Loucy (cell line): ENCODE data around the gene PAN2.
"Not testable (repeated sequence)": the region's sequence is repeated elsewhere in the genome, so short reads cannot be mapped to it uniquely, and the experiment has no call there.

Source experiments
- H2AFZ ChIP-seq: fragments of 200-600 bp; sonication (generic); 2 replicates; pipeline ENCODE4 v1.6.0; 2016; ENCODE audit warnings: antibody characterized with exemption, mild to moderate bottlenecking, low read length, moderate library complexity
- H3F3A ChIP-seq: fragments of 200-600 bp; 2 replicates; pipeline ENCODE4 v1.6.0; 2016; ENCODE audit warnings: antibody characterized with exemption, low read depth, mild to moderate bottlenecking
- H3K27me3 ChIP-seq: fragments of 200-600 bp; sonication (generic); 2 replicates; pipeline ENCODE4 v1.6.1; 2014; ENCODE audit warnings: low read length, mild to moderate bottlenecking; ENCODE audit not compliant: insufficient read depth, poor library complexity, severe bottlenecking
- H3K36me3 ChIP-seq: fragments of 200-600 bp; sonication (generic); 2 replicates; pipeline ENCODE4 v1.6.1; 2016; ENCODE audit warnings: low read length; ENCODE audit not compliant: insufficient read depth
- H3K4me1 ChIP-seq: fragments of 200-600 bp; sonication (generic); 2 replicates; pipeline ENCODE4 v1.5.1; 2014; ENCODE audit warnings: low read length, mild to moderate bottlenecking; ENCODE audit not compliant: insufficient read depth, poor library complexity, severe bottlenecking
- H3K4me2 ChIP-seq: fragments of 200-600 bp; sonication (generic); 2 replicates; pipeline ENCODE4 v1.6.0; 2014; ENCODE audit warnings: antibody characterized with exemption, low read length, low read depth, mild to moderate bottlenecking; ENCODE audit not compliant: poor library complexity, severe bottlenecking
- H3K4me3 ChIP-seq: fragments of 200-600 bp; sonication (generic); 2 replicates; pipeline ENCODE4 v1.5.1; 2014; ENCODE audit warnings: low read length, mild to moderate bottlenecking, mixed read lengths; ENCODE audit not compliant: poor library complexity, severe bottlenecking
- H3K79me2 ChIP-seq: fragments of 200-600 bp; sonication (generic); 2 replicates; pipeline ENCODE4 v1.6.1; 2014; ENCODE audit warnings: low read length; ENCODE audit not compliant: insufficient read depth
- H3K9ac ChIP-seq: fragments of 200-600 bp; sonication (generic); 2 replicates; pipeline ENCODE4 v1.6.0; 2014; ENCODE audit warnings: mild to moderate bottlenecking, low read depth, low read length, moderate library complexity; ENCODE audit not compliant: poor library complexity, severe bottlenecking
- H3K9me2 ChIP-seq: fragments of 200-600 bp; sonication (generic); replicated peaks from 2 replicates; pipeline ENCODE4 v1.6.1; 2016; ENCODE audit warnings: low read depth, low read length, mixed read lengths
- H3K9me3 ChIP-seq: fragments of 200-600 bp; sonication (generic); 2 replicates; pipeline ENCODE4 v1.6.1; 2014; ENCODE audit warnings: mild to moderate bottlenecking, antibody characterized with exemption, low read length, low read depth; ENCODE audit not compliant: insufficient read depth
- H4K20me1 ChIP-seq: fragments of 200-600 bp; sonication (generic); 2 replicates; pipeline ENCODE4 v1.6.0; 2014; ENCODE audit warnings: antibody characterized with exemption, low read length, mild to moderate bottlenecking; ENCODE audit not compliant: insufficient read depth, poor library complexity, severe bottlenecking
- CTCF ChIP-seq: fragments of 200-600 bp; sonication (generic); conservative IDR thresholded peaks from 2 replicates; pipeline ENCODE4 v1.5.1; 2014; ENCODE audit warnings: mild to moderate bottlenecking, antibody characterized with exemption, low read length
- EZH2phosphoT487 ChIP-seq: fragments of 200-600 bp; IDR thresholded peaks from 2 replicates; pipeline ENCODE4 v1.6.1; 2018; ENCODE audit warnings: antibody characterized with exemption, mild to moderate bottlenecking, moderate library complexity, borderline replicate concordance

PAN2 gene

GRCh38 chr12:56280849-56281248 lies 53.0 kb downstream of the PAN2 start:
- H3K79me2 ChIP-seq: no peaks in the 10 kb centered on the region
- H3K4me1 ChIP-seq: no peaks in the 10 kb centered on the region
- no peak overlapping the region for H3K9ac ChIP-seq
- no peak overlapping the region for H3K4me2 ChIP-seq
- H3K9me3 ChIP-seq: no peaks in the 10 kb centered on the region
- H3K4me3 ChIP-seq: no peak overlapping the region
- H3K27me3 ChIP-seq: no peaks in the 10 kb centered on the region
- no peaks in the 10 kb centered on the region for H4K20me1 ChIP-seq
- no peak overlapping the region for H2AFZ ChIP-seq
- H3K36me3 ChIP-seq: peaks cover 75% of the 10 kb centered on the region
- no peaks in the 10 kb centered on the region for H3F3A ChIP-seq
- H3K9me2 ChIP-seq: no peaks in the 10 kb centered on the region
- TF ChIP-seq EZH2phosphoT487 (no peak), CTCF (no peak)

GRCh38 chr12:56278905-56279304 lies 54.9 kb downstream of the PAN2 start:
- no peak overlapping the region for H3K4me3 ChIP-seq
- no peak overlapping the region for H2AFZ ChIP-seq
- no peaks in the 10 kb centered on the region for H3K4me1 ChIP-seq
- H3K9me3 ChIP-seq: no peaks in the 10 kb centered on the region
- H3K9me2 ChIP-seq: no peaks in the 10 kb centered on the region
- no peaks in the 10 kb centered on the region for H3F3A ChIP-seq
- TF ChIP-seq CTCF (no peak), EZH2phosphoT487 (no peak)
- peaks cover 86% of the 10 kb centered on the region for H3K36me3 ChIP-seq
- no peaks in the 10 kb centered on the region for H3K27me3 ChIP-seq
- no peaks in the 10 kb centered on the region for H3K79me2 ChIP-seq
- H4K20me1 ChIP-seq: no peaks in the 10 kb centered on the region
- no peak overlapping the region for H3K4me2 ChIP-seq
- no peak overlapping the region for H3K9ac ChIP-seq

GRCh38 chr12:56274299-56274698 lies 59.5 kb downstream of the PAN2 start:
- Histone ChIP-seq H3K9me2 (no peaks in the 10 kb centered on the region), H2AFZ (no peak overlapping the region), H3K4me2 (no peak overlapping the region), H3K4me1 (no peaks in the 10 kb centered on the region), H3K79me2 (peaks cover under 1% of the 10 kb centered on the region; the same call in 1 of the 2 replicates), H3F3A (no peaks in the 10 kb centered on the region), H3K36me3 (peaks cover 79% of the 10 kb centered on the region), H3K4me3 (no peak overlapping the region), H3K27me3 (no peaks in the 10 kb centered on the region), H3K9me3 (no peaks in the 10 kb centered on the region), H3K9ac (no peak overlapping the region), H4K20me1 (no peaks in the 10 kb centered on the region)
- TF ChIP-seq CTCF (no peak), EZH2phosphoT487 (no peak)

- Histone ChIP-seq H3K4me1 (peaks cover 13% of the 10 kb centered on the region), H3K79me2 (peaks cover 16% of the 10 kb centered on the region; the same call in 1 of the 2 replicates), H3K36me3 (peaks cover 62% of the 10 kb centered on the region)
- H3K4me3 ChIP-seq, H3K9me2 ChIP-seq, H3K4me2 ChIP-seq, H3K27me3 ChIP-seq, H4K20me1 ChIP-seq, H2AFZ ChIP-seq, H3F3A ChIP-seq, H3K9ac ChIP-seq, H3K9me3 ChIP-seq: not testable (repeated sequence)
These were observed 61.3 kb downstream of the PAN2 start for GRCh38 chr12:56272468-56272867.
